GM18505 (cell line): Measurements from ENCODE around the gene NABP2.

Experiments
- ATAC-seq: cut with Tn5 transposase; IDR thresholded peaks from one replicate; pipeline ENCODE4 v1.9.1; 2021; ENCODE audit not compliant: unreplicated experiment
- POLR2A ChIP-seq: IDR thresholded peaks from 4 replicates; pipeline ENCODE4 v1.6.1; 2011; ENCODE audit warnings: borderline replicate concordance; ENCODE audit not compliant: insufficient read depth, insufficient read length; ENCODE audit errors: extremely low read depth

NABP2 gene

GRCh38 chr12:56202366-56202765 is 21.8 kb upstream of the NABP2 start:
- TF ChIP-seq POLR2A, result no peak
- ATAC-seq, result no peak

GRCh38 chr12:56202838-56203237 is 21.3 kb upstream of the NABP2 start:
- no peak for TF ChIP-seq POLR2A
- no peak for ATAC-seq

- ATAC-seq, result no peak
Observed at GRCh38 chr12:56204275-56204674, 19.9 kb upstream of the NABP2 start.

GRCh38 chr12:56205445-56205844 is 18.7 kb upstream of the NABP2 start:
- no peak for TF ChIP-seq POLR2A
- ATAC-seq, result no peak

More at GRCh38 chr12:56204275-56204674, 19.9 kb upstream of the NABP2 start:
- no peak for TF ChIP-seq POLR2A

DNA sequence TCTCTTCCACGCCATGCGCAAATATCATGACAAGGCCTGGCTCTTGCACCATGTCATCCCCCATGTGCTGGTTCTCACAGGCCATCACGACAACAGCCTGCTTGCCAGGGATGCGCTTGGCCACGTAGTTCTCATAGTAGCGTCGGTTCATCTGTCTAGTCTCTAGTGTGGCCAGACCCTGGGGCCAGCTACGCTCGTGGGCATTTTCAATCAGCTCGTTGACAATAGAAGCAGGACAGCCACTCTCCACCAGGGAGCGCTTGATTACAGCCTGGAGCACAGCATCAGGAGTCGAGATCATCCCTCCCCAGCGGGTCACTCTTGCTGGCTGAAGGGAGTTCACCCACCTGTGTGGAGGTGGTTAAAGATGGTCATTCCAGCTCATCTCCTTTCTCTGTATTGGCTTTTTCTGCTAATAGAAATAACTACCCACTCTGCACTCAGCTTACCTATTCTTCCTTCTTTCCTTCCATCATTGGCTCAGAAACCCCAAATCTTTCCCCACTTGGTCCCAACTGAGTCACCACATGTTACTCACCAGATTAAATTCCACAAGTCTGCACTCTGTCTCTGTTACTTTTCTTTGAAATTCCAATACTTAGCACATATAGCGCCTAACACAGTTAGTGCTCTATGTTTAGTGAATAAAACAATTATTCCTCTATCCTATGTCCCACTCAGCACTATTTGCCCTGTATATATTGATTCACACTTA is 17.5 kb upstream of the NABP2 start:
- no peak for ATAC-seq
- no peak for TF ChIP-seq POLR2A

DNA sequence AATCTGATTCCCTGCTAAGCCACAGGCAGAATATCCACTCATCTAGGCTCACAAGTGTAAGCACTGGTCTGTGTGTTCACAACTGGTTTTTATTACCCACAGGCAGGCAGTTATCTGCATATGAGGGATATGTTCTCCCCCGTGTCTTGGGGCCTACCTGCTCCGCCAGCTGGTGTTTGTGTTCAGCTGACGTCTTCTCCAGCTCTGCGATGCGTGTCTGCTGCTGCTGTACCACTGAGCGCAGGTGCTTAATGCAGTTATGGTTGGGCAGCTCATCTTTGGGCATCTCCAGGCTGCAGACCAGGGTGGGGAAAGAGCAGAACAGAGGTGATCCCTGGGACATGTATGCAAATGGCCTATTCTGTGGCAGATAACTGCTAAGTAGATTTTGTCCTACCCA is 16.1 kb upstream of the NABP2 start:
- TF ChIP-seq POLR2A, result no peak
- ATAC-seq, result no peak

- TF ChIP-seq POLR2A, result no peak
- no peak for ATAC-seq
Observed at GRCh38 chr12:56212361-56212760, 11.8 kb upstream of the NABP2 start.

GRCh38 chr12:56213878-56214277 is 10.3 kb upstream of the NABP2 start:
- ATAC-seq, result no peak
- TF ChIP-seq POLR2A, result no peak

DNA sequence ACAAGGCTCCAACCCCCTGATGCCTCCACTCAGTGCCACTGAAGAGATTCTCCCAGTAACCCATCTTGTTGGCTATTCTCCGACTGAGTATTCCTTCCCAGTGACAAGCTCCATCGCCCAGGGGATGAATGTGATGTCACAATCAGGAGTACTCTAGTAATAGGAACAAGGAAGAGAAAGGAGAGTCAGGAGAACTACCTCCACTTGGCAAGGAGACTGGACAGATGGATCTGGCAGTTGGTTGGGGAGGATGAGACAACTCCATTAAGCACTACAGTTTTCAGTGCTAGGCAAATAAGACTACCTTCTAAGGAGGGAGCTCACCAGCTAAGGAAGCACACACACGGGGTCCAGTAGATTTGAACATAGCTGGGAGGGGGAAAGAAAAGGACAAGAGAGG is 7.7 kb upstream of the NABP2 start:
- TF ChIP-seq POLR2A, result no peak
- ATAC-seq, result no peak

GRCh38 chr12:56219840-56220239 is 4.3 kb upstream of the NABP2 start:
- no peak for ATAC-seq
- TF ChIP-seq POLR2A, result no peak

GRCh38 chr12:56220611-56221231 is 3.4 kb upstream of the NABP2 start:
- no peak for ATAC-seq
- TF ChIP-seq POLR2A, result no peak

DNA sequence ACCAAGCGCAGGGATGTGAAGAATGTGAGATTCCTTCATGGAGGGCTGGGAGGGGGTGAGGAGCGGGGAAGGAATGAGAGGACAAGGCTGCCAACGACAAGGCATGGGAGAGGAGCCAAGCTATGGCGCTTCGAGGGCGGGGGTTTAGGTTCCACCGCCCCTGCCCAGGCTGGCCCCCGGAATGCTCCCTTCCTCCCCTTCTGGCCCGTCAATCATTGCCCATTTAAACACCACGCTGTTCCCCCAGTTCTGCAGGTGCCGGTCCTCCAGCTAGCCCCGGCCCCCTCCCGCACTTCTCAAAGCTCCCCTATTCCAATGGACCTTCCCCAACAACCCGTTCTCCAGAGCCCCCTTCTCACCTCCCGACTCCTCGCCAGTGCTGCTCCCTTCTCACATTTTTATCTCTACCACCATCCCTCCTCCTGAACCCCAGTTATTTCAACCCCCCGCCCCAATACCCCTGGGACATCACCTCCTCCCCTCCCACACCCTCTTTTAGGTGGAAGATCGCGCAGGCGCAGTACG is 2.8 kb upstream of the NABP2 start:
- ATAC-seq, result peak; percentile 19

GRCh38 chr12:56221757-56222530 is 2.2 kb upstream of the NABP2 start, which contains the start of gene RNF41:
Gene RNF41, minus strand, starts transcription at chr12:56221922. Its CDS starts 7,875 bp downstream, at chr12:56214047.
- TF ChIP-seq POLR2A, result peak; percentile 95
- ATAC-seq, result peak; percentile 71

More for the DNA sequence above, 2.8 kb upstream of the NABP2 start:
- no peak for TF ChIP-seq POLR2A
